ENCODE results near the gene ADAM8. TPM values are rescaled to one million over a fixed set of nuclear protein-coding genes. Genes with fewer than 3 reads are reported as not detected.

Gene ADAM8
- total RNA-seq, 4 donors from 2014 or later = 5.1 to 7.6 (median 5.9) TPM; not detected in 1

DNA sequence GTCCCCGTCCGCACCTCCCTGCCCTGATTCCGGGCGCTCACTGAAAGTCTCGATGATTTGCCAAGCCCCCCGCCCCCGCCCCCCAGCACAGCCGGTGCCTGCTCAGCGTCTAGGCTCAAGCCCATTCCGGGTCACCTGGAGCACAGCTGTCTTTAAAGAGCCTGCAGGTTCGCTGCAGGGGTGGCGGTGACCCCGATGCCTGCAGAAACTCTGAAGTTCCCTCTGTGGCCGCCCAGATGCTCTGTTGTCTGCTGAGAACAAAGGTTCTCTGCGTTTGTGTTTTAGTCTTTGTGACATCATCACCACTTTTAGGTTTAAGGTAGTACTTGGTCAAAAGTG is 38.2 kb downstream of the ADAM8 start:
- H3K4me3 ChIP-seq = no peak overlapping the region
- no peak overlapping the region for H3K27ac ChIP-seq
- no peaks in the 10 kb centered on the region for H3K36me3 ChIP-seq
- peaks cover 0 to 12% of the 10 kb centered on the region in 2 donors for H3K4me1 ChIP-seq
- DNase-seq = no peak
- TF ChIP-seq, protein P1, sequence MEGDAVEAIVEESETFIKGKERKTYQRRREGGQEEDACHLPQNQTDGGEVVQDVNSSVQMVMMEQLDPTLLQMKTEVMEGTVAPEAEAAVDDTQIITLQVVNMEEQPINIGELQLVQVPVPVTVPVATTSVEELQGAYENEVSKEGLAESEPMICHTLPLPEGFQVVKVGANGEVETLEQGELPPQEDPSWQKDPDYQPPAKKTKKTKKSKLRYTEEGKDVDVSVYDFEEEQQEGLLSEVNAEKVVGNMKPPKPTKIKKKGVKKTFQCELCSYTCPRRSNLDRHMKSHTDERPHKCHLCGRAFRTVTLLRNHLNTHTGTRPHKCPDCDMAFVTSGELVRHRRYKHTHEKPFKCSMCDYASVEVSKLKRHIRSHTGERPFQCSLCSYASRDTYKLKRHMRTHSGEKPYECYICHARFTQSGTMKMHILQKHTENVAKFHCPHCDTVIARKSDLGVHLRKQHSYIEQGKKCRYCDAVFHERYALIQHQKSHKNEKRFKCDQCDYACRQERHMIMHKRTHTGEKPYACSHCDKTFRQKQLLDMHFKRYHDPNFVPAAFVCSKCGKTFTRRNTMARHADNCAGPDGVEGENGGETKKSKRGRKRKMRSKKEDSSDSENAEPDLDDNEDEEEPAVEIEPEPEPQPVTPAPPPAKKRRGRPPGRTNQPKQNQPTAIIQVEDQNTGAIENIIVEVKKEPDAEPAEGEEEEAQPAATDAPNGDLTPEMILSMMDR (IDR thresholded peaks at IDR 0.05) = no peak
- no peak for TF ChIP-seq POLR2A (IDR thresholded peaks at IDR 0.05)
- intact Hi-C loops (cut with DNase I; ENCODE audit: low total_unique reads) = no loop called here
- peaks cover 10 to 22% of the 10 kb centered on the region in 2 donors for H3K27me3 ChIP-seq
- H3K9me3 ChIP-seq = no peaks in the 10 kb centered on the region

DNA sequence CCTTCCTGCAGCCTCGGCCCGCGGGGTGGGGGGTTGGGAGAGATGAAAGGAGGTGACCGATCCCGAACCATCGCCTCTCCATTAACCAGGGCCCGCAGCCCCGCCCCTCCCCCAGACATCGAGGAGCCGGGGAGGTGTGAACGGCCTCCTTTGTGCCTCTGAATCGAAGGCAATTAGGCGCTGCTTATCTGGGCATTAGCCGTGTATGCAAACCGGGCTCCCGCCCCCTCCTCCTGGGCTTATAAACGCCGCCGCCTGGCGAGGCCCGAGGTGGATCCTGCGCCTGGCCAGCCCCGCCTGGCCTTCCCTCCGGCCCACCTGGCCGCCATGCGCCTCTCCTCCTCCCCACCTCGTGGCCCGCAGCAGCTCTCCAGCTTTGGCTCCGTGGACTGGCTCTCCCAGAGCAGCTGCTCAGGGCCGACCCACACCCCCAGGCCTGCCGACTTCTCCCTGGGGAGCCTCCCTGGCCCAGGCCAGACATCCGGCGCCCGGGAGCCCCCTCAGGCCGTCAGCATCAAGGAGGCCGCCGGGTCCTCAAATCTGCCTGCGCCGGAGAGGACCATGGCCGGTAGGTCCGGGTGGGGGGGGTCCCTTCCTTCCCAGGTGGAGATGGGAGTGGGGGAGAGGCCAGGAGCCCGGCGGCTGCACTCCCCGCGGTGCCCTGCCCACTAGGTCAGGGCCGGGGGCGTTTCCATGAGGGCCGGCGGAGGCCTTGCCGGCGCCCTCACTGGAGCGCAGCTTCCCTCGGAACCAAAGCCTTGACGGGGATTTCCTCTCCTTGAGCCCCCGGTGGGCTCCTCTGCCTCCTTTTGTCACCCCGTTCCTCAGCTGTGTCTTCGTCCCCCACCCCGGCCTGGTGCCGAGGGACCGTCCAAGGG is 38.8 kb downstream of the ADAM8 start, which contains the start of gene VENTX:
Gene VENTX, plus strand, starts transcription at position 268 of the 878 bp plus-strand sequence. Its CDS starts 60 bp downstream, at position 328.
- peaks cover 10 to 22% of the 10 kb centered on the region in 2 donors for H3K27me3 ChIP-seq
- peak within 1 kb of the TSS in 1 of 2 donors; percentile 2 for H3K4me3 ChIP-seq
- peaks cover 0 to 12% of the 10 kb centered on the region in 2 donors for H3K4me1 ChIP-seq
- TF ChIP-seq, protein P1 (IDR thresholded peaks at IDR 0.05) = no peak
- TF ChIP-seq POLR2A (IDR thresholded peaks at IDR 0.05) = no peak
- no peaks in the 10 kb centered on the region for H3K36me3 ChIP-seq
- DNase-seq = no peak
- no peaks in the 10 kb centered on the region for H3K9me3 ChIP-seq
- no peak within 1 kb of the TSS for H3K27ac ChIP-seq
- intact Hi-C loops (cut with DNase I; ENCODE audit: low total_unique reads) = no loop called here

DNA sequence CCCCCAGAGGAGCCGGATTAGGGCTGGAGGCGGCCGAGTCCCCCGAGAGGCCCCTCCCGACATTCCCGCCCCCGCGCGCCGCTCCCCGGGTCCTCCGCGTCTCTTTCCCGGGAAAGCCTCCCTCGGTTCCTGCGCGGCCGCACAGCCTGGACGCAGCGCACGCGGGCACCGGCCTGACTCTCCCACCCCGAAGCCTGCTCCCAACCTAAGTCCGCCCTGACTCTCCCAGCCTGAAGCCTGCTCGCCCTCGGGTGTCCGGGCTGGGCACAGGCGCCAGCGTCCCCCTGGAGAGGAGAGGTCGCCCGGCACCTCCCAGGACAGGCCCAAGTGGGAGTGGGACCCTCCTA is 39.5 kb downstream of the ADAM8 start:
- no peak for DNase-seq
- intact Hi-C loops (cut with DNase I; ENCODE audit: low total_unique reads) = no loop called here
- no peak overlapping the region for H3K4me3 ChIP-seq
- no peaks in the 10 kb centered on the region for H3K9me3 ChIP-seq
- no peaks in the 10 kb centered on the region for H3K36me3 ChIP-seq
- peaks cover 10 to 22% of the 10 kb centered on the region in 2 donors for H3K27me3 ChIP-seq
- TF ChIP-seq POLR2A (IDR thresholded peaks at IDR 0.05) = no peak
- TF ChIP-seq, protein P1 (IDR thresholded peaks at IDR 0.05) = no peak
- H3K27ac ChIP-seq = no peak overlapping the region
- peaks cover 0 to 12% of the 10 kb centered on the region in 2 donors for H3K4me1 ChIP-seq

DNA sequence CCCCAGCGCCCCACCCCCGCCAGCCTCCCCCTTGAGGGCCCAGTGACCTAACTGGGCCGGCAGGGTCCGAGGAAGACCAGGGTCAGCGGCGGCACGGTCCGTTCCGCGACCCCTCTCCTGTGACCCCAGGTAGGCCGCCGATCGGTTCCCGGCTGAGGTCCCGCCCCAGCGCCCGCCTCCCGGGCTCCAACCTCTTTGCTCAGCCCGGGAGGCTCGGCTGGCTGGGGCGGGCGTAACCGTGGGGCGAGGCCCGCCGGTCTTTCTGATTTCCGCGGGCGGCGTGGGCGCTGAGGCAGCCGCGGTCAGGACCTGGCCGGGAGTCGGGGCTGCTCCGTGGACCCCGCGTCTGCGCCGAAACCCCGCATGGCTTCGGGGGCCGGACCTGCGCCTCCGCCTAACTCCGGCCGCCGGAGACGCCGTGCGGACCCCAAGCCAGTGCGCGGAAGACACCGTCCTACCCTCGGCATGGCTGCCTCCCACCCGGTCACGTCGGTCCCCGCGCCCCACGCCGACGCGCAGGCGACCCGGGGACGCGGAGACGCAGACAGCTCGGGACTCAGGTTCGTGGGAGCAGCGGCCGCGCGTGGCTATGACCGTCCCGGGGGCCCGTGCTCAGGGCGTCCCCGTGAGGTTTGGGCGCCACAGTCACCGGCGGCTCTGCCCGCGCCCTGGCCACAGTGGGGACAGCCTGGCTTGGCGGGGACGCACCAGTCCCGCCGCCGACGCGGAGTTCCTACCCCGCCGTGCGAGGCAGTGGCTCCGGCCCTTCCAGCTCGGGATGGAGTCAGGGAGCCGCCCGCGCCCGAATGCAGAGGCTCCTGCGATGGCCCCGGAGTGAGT is 40.0 kb downstream of the ADAM8 start:
- H3K36me3 ChIP-seq = no peaks in the 10 kb centered on the region
- DNase-seq = no peak
- H3K4me3 ChIP-seq = peak overlapping the region in 1 of 2 donors; percentile 2
- peaks cover 10 to 22% of the 10 kb centered on the region in 2 donors for H3K27me3 ChIP-seq
- intact Hi-C loops (cut with DNase I; ENCODE audit: low total_unique reads) = no loop called here
- H3K27ac ChIP-seq = no peak overlapping the region
- peaks cover 0 to 12% of the 10 kb centered on the region in 2 donors for H3K4me1 ChIP-seq
- H3K9me3 ChIP-seq = no peaks in the 10 kb centered on the region
- TF ChIP-seq, protein P1 (IDR thresholded peaks at IDR 0.05) = no peak
- no peak for TF ChIP-seq POLR2A (IDR thresholded peaks at IDR 0.05)
